ENCODE data around the gene KPNA4.

GRCh38 chr3:160564258-160564911, 986 bp downstream of the KPNA4 start:
- TF ChIP-seq CTCF (IDR thresholded peaks at IDR 0.05) (no peak), POLR2A (IDR thresholded peaks at IDR 0.05) (no peak)

Measured in testis (tissue), 2 donors.